Esophagus muscularis mucosa (tissue), 3 donors: ENCODE results near the gene AGAP3.

Source experiments
- POLR2A ChIP-seq: fragments of 450-650 bp; IDR thresholded peaks from one replicate; pipeline ENCODE4 v1.6.1; 2017; ENCODE audit warnings: antibody characterized with exemption, moderate library complexity, mild to moderate bottlenecking, low read depth
- POLR2AphosphoS5 ChIP-seq, 2 donors: sonication (generic); formaldehyde crosslinking; IDR thresholded peaks; one replicate each; pipeline ENCODE4 v1.6.1; 2017; ENCODE audit warnings: antibody characterized with exemption in 2 of 2
- TF ChIP-seq, protein P1 (sequence below), 3 experiments: fragments of 200-600 bp in 2 of 3; fragments of 450-650 bp in 1 of 3; sonication (generic) in 2 of 3; IDR thresholded peaks; one replicate each; pipeline ENCODE4 v1.5.1; 2017 to 2019; ENCODE audit warnings: antibody characterized with exemption in 3 of 3, mild to moderate bottlenecking in 2 of 3, moderate library complexity in 1 of 3

DNA sequence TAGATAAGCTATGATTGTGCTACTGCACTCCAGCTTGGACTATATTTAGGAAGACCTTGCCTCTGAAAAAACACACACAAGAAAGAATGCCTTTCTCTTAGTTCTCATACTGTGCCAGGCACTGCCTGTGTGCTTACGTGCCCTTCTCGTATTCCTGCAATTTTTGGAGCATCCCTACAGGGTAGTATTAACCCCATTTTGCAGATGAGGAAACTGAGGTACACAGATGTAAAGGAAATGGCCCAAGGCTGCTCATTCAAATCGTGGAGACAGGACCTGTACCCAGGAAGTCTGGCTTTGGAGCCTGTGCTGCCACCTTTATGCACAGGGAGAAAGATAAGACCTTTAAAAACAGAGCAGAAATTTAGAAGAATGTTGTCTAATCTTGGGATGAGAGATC lies 16.7 kb downstream of the AGAP3 start:
- TF ChIP-seq POLR2A (no peak), POLR2AphosphoS5 (IDR thresholded peaks at IDR 0.05) (no peak)
- TF ChIP-seq, protein P1, sequence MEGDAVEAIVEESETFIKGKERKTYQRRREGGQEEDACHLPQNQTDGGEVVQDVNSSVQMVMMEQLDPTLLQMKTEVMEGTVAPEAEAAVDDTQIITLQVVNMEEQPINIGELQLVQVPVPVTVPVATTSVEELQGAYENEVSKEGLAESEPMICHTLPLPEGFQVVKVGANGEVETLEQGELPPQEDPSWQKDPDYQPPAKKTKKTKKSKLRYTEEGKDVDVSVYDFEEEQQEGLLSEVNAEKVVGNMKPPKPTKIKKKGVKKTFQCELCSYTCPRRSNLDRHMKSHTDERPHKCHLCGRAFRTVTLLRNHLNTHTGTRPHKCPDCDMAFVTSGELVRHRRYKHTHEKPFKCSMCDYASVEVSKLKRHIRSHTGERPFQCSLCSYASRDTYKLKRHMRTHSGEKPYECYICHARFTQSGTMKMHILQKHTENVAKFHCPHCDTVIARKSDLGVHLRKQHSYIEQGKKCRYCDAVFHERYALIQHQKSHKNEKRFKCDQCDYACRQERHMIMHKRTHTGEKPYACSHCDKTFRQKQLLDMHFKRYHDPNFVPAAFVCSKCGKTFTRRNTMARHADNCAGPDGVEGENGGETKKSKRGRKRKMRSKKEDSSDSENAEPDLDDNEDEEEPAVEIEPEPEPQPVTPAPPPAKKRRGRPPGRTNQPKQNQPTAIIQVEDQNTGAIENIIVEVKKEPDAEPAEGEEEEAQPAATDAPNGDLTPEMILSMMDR (IDR thresholded peaks at IDR 0.05) = no peak
